Fibroblast of the aortic adventitia (primary cell): ENCODE measurements around the gene OR6K2. TPM values are rescaled to one million over a fixed set of nuclear protein-coding genes. Genes with fewer than 3 reads are reported as not detected.

Experiments
- DNase-seq: peaks from one replicate; pipeline ENCODE4 v3.0.0-alpha.2; 2010; ENCODE audit warnings: low read depth
- H3K4me3 ChIP-seq: 2 replicates; pipeline ENCODE4 v1.5.1; 2011; ENCODE audit warnings: low read depth, mild to moderate bottlenecking, control low read depth, low read length, moderate library complexity
- CTCF ChIP-seq: IDR thresholded peaks from 2 replicates; pipeline ENCODE4 v1.5.1; 2011; ENCODE audit warnings: mild to moderate bottlenecking, low read length, control low read depth, inconsistent platforms; ENCODE audit not compliant: insufficient read depth
- total RNA-seq: library from RNA; depleted of rRNA; stranded (reverse); fragments of >200 nt; gene quantifications from 2 replicates; pipeline ENCODE4 v1.2.3, GENCODE V29; 2012; ENCODE audit warnings: low replicate concordance

The OR6K2 gene
- total RNA-seq, 1 donor: not detected

- no peak for TF ChIP-seq CTCF
- no peak for DNase-seq
- no peak overlapping the region for H3K4me3 ChIP-seq
Observed at GRCh38 chr1:158724442-158724841, 24.0 kb upstream of the OR6K2 start.

GRCh38 chr1:158720620-158721019 is 20.2 kb upstream of the OR6K2 start, which contains the start of gene OR6K3:
TSS of gene OR6K3 (minus strand) at chr1:158720720. CDS start at chr1:158718115, 2,605 bp downstream.
- no peak for TF ChIP-seq CTCF
- DNase-seq: no peak
- no peak within 1 kb of the TSS for H3K4me3 ChIP-seq

- TF ChIP-seq CTCF: no peak
- DNase-seq: no peak
- no peak overlapping the region for H3K4me3 ChIP-seq
Observed at GRCh38 chr1:158719664-158720063, 19.2 kb upstream of the OR6K2 start.

GRCh38 chr1:158717344-158717743 is 16.9 kb upstream of the OR6K2 start:
- no peak for TF ChIP-seq CTCF
- no peak overlapping the region for H3K4me3 ChIP-seq
- DNase-seq: no peak

GRCh38 chr1:158716335-158716734 is 15.9 kb upstream of the OR6K2 start:
- TF ChIP-seq CTCF: no peak
- DNase-seq: no peak
- H3K4me3 ChIP-seq: no peak overlapping the region

- TF ChIP-seq CTCF: no peak
- no peak overlapping the region for H3K4me3 ChIP-seq
Observed at GRCh38 chr1:158714754-158715153, 14.3 kb upstream of the OR6K2 start.

GRCh38 chr1:158711098-158711497 is 10.6 kb upstream of the OR6K2 start:
- no peak overlapping the region for H3K4me3 ChIP-seq
- DNase-seq: no peak
- TF ChIP-seq CTCF: no peak

More at GRCh38 chr1:158714754-158715153, 14.3 kb upstream of the OR6K2 start:
- no peak for DNase-seq
